ENCODE results near the gene GABBR2.

DNA sequence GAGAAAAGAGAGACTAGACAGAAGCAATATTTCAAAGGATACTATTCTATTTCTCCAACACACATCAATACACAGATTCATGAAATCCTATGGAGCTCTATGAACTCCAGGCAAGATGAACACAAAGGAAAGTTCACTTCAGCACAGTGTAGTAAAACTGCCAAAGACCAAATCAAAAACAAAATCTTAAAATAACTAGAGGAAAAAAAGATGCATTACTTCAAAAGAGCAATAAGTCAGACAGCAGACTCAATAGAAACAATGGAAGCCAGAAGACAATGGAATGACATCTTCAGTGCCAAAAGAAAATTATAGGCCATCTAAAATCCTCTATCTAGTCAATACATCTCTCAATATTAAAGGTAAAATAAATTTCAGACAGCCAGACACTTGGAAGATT is 248.0 kb downstream of the GABBR2 start:
- no peak for TF ChIP-seq GATA3 (IDR thresholded peaks at IDR 0.05; ENCODE audit: low read depth, low read length)
- no peak for TF ChIP-seq GATA2 (IDR thresholded peaks at IDR 0.05; ENCODE audit: low read depth, low read length)
